H1 (cell line): Measurements from ENCODE around the gene CMYA5. TPM values are rescaled to one million over a fixed set of nuclear protein-coding genes. Genes with fewer than 3 reads are reported as not detected.

Source experiments
- CTCF ChIA-PET: fragments of 300-600 bp; sonication (Branson Sonifier 250); formaldehyde crosslinking; loops from one replicate; lab custom pipeline; 2021; ENCODE audit not compliant: partially characterized antibody; lab: Charles Lee
- POLR2A ChIA-PET: fragments of 300-600 bp; sonication (Branson Sonifier 250); formaldehyde crosslinking; loops from one replicate; lab custom pipeline; 2021; ENCODE audit warnings: inconsistent platforms; ENCODE audit not compliant: partially characterized antibody; lab: Charles Lee
- DNase-seq, 2 experiments: peaks; one replicate each; pipeline versions ENCODE4 v3.0.0 to v3.0.0-alpha.2; 2010 to 2022; ENCODE audit warnings: low spot score in 2 of 2, low read depth in 1 of 2, mixed read lengths in 1 of 2
- FAIRE-seq: peaks from 2 replicates; lab custom pipeline; 2011; peaks lifted over from hg19 to GRCh38; lab: Jason Lieb, UNC
- H2AFZ ChIP-seq: 2 replicates; pipeline ENCODE4 v1.8.1; 2012; ENCODE audit warnings: low read length, inconsistent platforms
- H2AK5ac ChIP-seq: 2 replicates; pipeline ENCODE4 v1.6.1; 2013; ENCODE audit warnings: low read depth, low read length
- H2BK120ac ChIP-seq: replicated peaks from 2 replicates; pipeline ENCODE3; 2013; ENCODE audit warnings: low read depth, low read length, inconsistent platforms
- H2BK12ac ChIP-seq: 2 replicates; pipeline ENCODE4 v1.6.1; 2013; ENCODE audit warnings: low read depth, low read length
- H2BK15ac ChIP-seq: 2 replicates; pipeline ENCODE4 v1.6.1; 2013; ENCODE audit warnings: low read length
- H2BK20ac ChIP-seq: 2 replicates; pipeline ENCODE4 v1.6.1; 2013; ENCODE audit warnings: low read length
- H2BK5ac ChIP-seq: 2 replicates; pipeline ENCODE4 v1.6.1; 2013; ENCODE audit warnings: low read depth, low read length
- H3K14ac ChIP-seq: 2 replicates; pipeline ENCODE4 v1.6.1; 2013; ENCODE audit warnings: inconsistent platforms; ENCODE audit not compliant: insufficient read length
- H3K18ac ChIP-seq: 2 replicates; pipeline ENCODE4 v1.6.1; 2013; ENCODE audit warnings: low read length; ENCODE audit errors: extremely low read depth
- H3K23ac ChIP-seq: 2 replicates; pipeline ENCODE4 v1.6.1; 2013; ENCODE audit warnings: inconsistent platforms; ENCODE audit not compliant: insufficient read length
- H3K23me2 ChIP-seq: 2 replicates; pipeline ENCODE4 v1.6.1; 2013; ENCODE audit warnings: low read depth, low read length
- H3K27ac ChIP-seq: 2 replicates; pipeline ENCODE4 v1.6.1; 2011; ENCODE audit warnings: low read depth, low read length, inconsistent platforms
- H3K27me3 ChIP-seq, 4 experiments: replicated peaks in 1 of 4; 1 replicate in 1 of 4; 2 replicates in 3 of 4; pipeline versions ENCODE4 v1.6.1 to v1.8.1; 2011 to 2013; ENCODE audit warnings: low read length in 3 of 4, mild to moderate bottlenecking in 3 of 4, inconsistent platforms in 2 of 4, mixed read lengths in 2 of 4, moderate library complexity in 1 of 4; ENCODE audit not compliant: control insufficient read depth in 3 of 4, insufficient read depth in 3 of 4; ENCODE audit errors: extremely low read depth in 1 of 4
- H3K36me3 ChIP-seq, 4 experiments: 2 replicates each; pipeline versions ENCODE4 v1.6.1 to v1.8.1; 2011 to 2013; ENCODE audit warnings: mild to moderate bottlenecking in 4 of 4, low read length in 3 of 4, moderate library complexity in 2 of 4, control low read depth in 1 of 4, inconsistent platforms in 1 of 4; ENCODE audit not compliant: insufficient read depth in 4 of 4, control insufficient read depth in 2 of 4
- H3K4ac ChIP-seq: replicated peaks from 2 replicates; pipeline ENCODE3; 2013; ENCODE audit warnings: low read length, low read depth, mixed read lengths, inconsistent platforms; ENCODE audit not compliant: insufficient read length
- H3K4me1 ChIP-seq, 4 experiments: replicated peaks in 1 of 4; 1 replicate in 1 of 4; 2 replicates in 3 of 4; pipeline versions ENCODE4 v1.6.1 to v1.8.1; 2011 to 2013; ENCODE audit warnings: low read length in 3 of 4, inconsistent platforms in 2 of 4, mixed read lengths in 1 of 4; ENCODE audit not compliant: insufficient read depth in 4 of 4, control insufficient read depth in 3 of 4
- H3K4me2 ChIP-seq, 2 experiments: 2 replicates each; pipeline versions ENCODE4 v1.6.1 to v1.8.1; 2011 to 2013; ENCODE audit warnings: low read depth in 2 of 2, low read length in 2 of 2, control low read depth in 1 of 2, inconsistent platforms in 1 of 2, mild to moderate bottlenecking in 1 of 2; ENCODE audit not compliant: insufficient read depth in 1 of 2
- H3K4me3 ChIP-seq, 4 experiments: fragments of 200-600, 300-600 bp in 1 of 4; sonication (generic), shearing (Covaris generic), sonication (Bioruptor Twin) in 1 of 4; 2 replicates each; pipeline versions ENCODE4 v1.5.1 to v1.8.1; 2011 to 2016; ENCODE audit warnings: low read length in 4 of 4, low read depth in 3 of 4, control low read depth in 2 of 4, inconsistent platforms in 2 of 4, mild to moderate bottlenecking in 2 of 4, mixed read lengths in 1 of 4, moderate library complexity in 1 of 4; ENCODE audit not compliant: insufficient read depth in 2 of 4; ENCODE audit errors: extremely low read depth in 1 of 4
- H3K56ac ChIP-seq: replicated peaks from 2 replicates; pipeline ENCODE3; 2013; ENCODE audit warnings: low read depth, mild to moderate bottlenecking, mixed read lengths, low read length, inconsistent platforms; ENCODE audit not compliant: insufficient read length
- H3K79me1 ChIP-seq: 2 replicates; pipeline ENCODE4 v1.6.1; 2013; ENCODE audit warnings: low read depth, low read length, control low read depth
- H3K79me2 ChIP-seq, 2 experiments: 2 replicates each; pipeline versions ENCODE4 v1.6.1 to v1.8.1; 2012 to 2013; ENCODE audit warnings: low read length in 2 of 2, mild to moderate bottlenecking in 2 of 2, inconsistent platforms in 1 of 2; ENCODE audit not compliant: insufficient read depth in 2 of 2, control insufficient read depth in 1 of 2
- H3K9ac ChIP-seq, 4 experiments: replicated peaks in 1 of 4; 1 replicate in 1 of 4; 2 replicates in 3 of 4; pipeline versions ENCODE4 v1.6.1 to v1.8.1; 2011 to 2013; ENCODE audit warnings: low read depth in 3 of 4, low read length in 3 of 4, control low read depth in 2 of 4, mild to moderate bottlenecking in 2 of 4, moderate library complexity in 2 of 4, inconsistent platforms in 1 of 4; ENCODE audit errors: extremely low read depth in 1 of 4
- H3K9me3 ChIP-seq, 2 experiments: 2 replicates each; pipeline versions ENCODE4 v1.6.1 to v1.8.1; 2012 to 2013; ENCODE audit warnings: mild to moderate bottlenecking in 2 of 2, moderate library complexity in 2 of 2, control low read depth in 1 of 2, inconsistent platforms in 1 of 2, low read depth in 1 of 2, low read length in 1 of 2, mixed read lengths in 1 of 2; ENCODE audit not compliant: insufficient read depth in 2 of 2
- H4K20me1 ChIP-seq, 2 experiments: replicated peaks in 1 of 2; 2 replicates each; pipeline versions ENCODE3 to v1.8.1; 2011 to 2013; ENCODE audit warnings: inconsistent platforms in 2 of 2, low read length in 2 of 2, mild to moderate bottlenecking in 1 of 2; ENCODE audit not compliant: insufficient read depth in 2 of 2, control insufficient read depth in 1 of 2
- H4K5ac ChIP-seq: 2 replicates; pipeline ENCODE4 v1.6.1; 2013; ENCODE audit warnings: low read length, low read depth, mixed read lengths, inconsistent platforms; ENCODE audit not compliant: insufficient read length
- H4K8ac ChIP-seq: 2 replicates; pipeline ENCODE4 v1.8.0; 2013; ENCODE audit warnings: mild to moderate bottlenecking, moderate library complexity, low read length, inconsistent platforms; ENCODE audit not compliant: insufficient read depth; ENCODE audit errors: extremely low read depth
- H4K91ac ChIP-seq: replicated peaks from 2 replicates; pipeline ENCODE3; 2013; ENCODE audit warnings: low read length, mixed read lengths, inconsistent platforms; ENCODE audit not compliant: insufficient read length
- BACH1 ChIP-seq: IDR thresholded peaks from 2 replicates; pipeline ENCODE4 v1.6.1; 2012; ENCODE audit warnings: low read length, improper control_type of control experiment
- BRCA1 ChIP-seq: IDR thresholded peaks from 2 replicates; pipeline ENCODE4 v1.6.1; 2012; ENCODE audit warnings: low read depth, low read length, improper control_type of control experiment
- CREB1 ChIP-seq: IDR thresholded peaks from 2 replicates; pipeline ENCODE4 v1.6.1; 2012; ENCODE audit warnings: inconsistent platforms
- EP300 ChIP-seq, 2 experiments: IDR thresholded peaks; 1 replicate in 1 of 2; 2 replicates in 1 of 2; pipeline ENCODE4 v1.6.1; 2011 to 2012; ENCODE audit warnings: low read depth in 2 of 2, low read length in 2 of 2, mild to moderate bottlenecking in 2 of 2, borderline replicate concordance in 1 of 2, inconsistent platforms in 1 of 2, moderate library complexity in 1 of 2
- GABPA ChIP-seq: IDR thresholded peaks from 2 replicates; pipeline ENCODE4 v1.6.1; 2011; ENCODE audit warnings: mild to moderate bottlenecking, low read length, moderate library complexity, borderline replicate concordance; ENCODE audit not compliant: insufficient read depth
- HDAC6 ChIP-seq: IDR thresholded peaks from one replicate; pipeline ENCODE4 v1.7.1; 2012; ENCODE audit warnings: low read depth, mild to moderate bottlenecking, inconsistent platforms, low read length, moderate library complexity
- JUN ChIP-seq: IDR thresholded peaks from 2 replicates; pipeline ENCODE4 v1.6.1; 2011; ENCODE audit warnings: low read depth, mild to moderate bottlenecking, improper control_type of control experiment, low read length
- KDM4A ChIP-seq: IDR thresholded peaks from one replicate; pipeline ENCODE4 v1.7.1; 2012; ENCODE audit warnings: low read depth, mild to moderate bottlenecking, moderate library complexity, low read length, inconsistent platforms; ENCODE audit not compliant: severe bottlenecking
- MAFK ChIP-seq: IDR thresholded peaks from 2 replicates; pipeline ENCODE4 v1.6.1; 2012; ENCODE audit warnings: low read depth, mild to moderate bottlenecking, improper control_type of control experiment, low read length
- RBBP5 ChIP-seq: IDR thresholded peaks from 2 replicates; pipeline ENCODE4 v1.7.1; 2012; ENCODE audit warnings: low read depth, mild to moderate bottlenecking, inconsistent platforms, low read length, moderate library complexity, borderline replicate concordance
- SP1 ChIP-seq: IDR thresholded peaks from 2 replicates; pipeline ENCODE4 v1.6.1; 2011; ENCODE audit warnings: low read depth, low read length
- TBP ChIP-seq: IDR thresholded peaks from 2 replicates; pipeline ENCODE4 v1.6.1; 2011; ENCODE audit warnings: low read depth, low read length, improper control_type of control experiment
- WGBS, 2 experiments: shearing (Covaris generic) in 1 of 2; methylation state at CpG; one replicate each; pipeline versions ENCODE4 v1.1.6 to v1.1.7; 2013 to 2015; ENCODE audit warnings: low lambda C conversion rate in 2 of 2, mixed read lengths in 2 of 2, inconsistent platforms in 1 of 2, low coverage in 1 of 2, missing lambda C conversion rate in 1 of 2; ENCODE audit not compliant: insufficient replicate concordance in 2 of 2, insufficient coverage in 1 of 2, insufficient read length in 1 of 2; ENCODE audit errors: extremely low coverage in 1 of 2, missing lambda C conversion rate in 1 of 2; 5-methylcytosine and 5-hydroxymethylcytosine counted together
- polyA plus RNA-seq, 7 experiments: library from polyadenylated mRNA; depleted of rRNA in 3 of 7; stranded (reverse) in 5 of 7; unstranded in 2 of 7; fragments of >200 nt in 5 of 7; fragments of 200-250 nt in 2 of 7; gene quantifications; 1 replicate in 5 of 7; 2 replicates in 1 of 7; 4 replicates in 1 of 7; pipeline versions ENCODE4 v1.2.1 to v1.2.3, GENCODE V29; 2011 to 2013; ENCODE audit warnings: missing spikeins in 2 of 7, mixed read lengths in 2 of 7
- total RNA-seq: library from RNA; stranded (reverse); fragmentation: NEBNext Ultra II Directional; extraction: Animal tissue kit (Norgen Biotek cat#: 25700); gene quantifications from 2 replicates; pipeline ENCODE4 v1.2.1, GENCODE V29; 2021
- TF ChIP-seq, protein P1 (sequence below): IDR thresholded peaks from 2 replicates; pipeline ENCODE4 v1.6.1; 2012; ENCODE audit warnings: low read length, inconsistent platforms

CMYA5 gene
- total and polyA plus RNA-seq, 2 of the 8 experiments (the other 6 are each of a cell fraction or from before 2014, with no cell fraction given) = 0.88 to 0.95 TPM

DNA sequence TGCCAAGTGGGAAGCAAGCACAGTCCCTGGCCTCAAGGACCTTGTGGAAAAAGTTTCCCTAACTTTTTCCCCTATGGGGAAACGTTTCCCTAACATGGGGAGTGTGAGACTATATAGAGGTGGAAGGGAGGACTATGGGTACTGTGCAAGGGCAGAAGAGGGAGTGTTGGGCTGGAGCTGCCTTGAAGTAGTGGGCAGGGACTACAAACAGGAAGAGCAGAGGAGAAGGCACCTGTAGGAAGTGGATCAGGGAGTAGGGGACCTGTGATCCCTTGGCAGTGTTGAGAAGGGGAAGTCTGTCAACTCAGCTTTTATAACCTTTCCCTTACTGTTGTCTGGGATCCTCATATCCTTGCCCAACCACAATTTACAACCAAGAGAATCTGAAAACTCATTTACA is 1.4 kb downstream of the CMYA5 start:
- Histone ChIP-seq H3K27ac (no peak overlapping the region), H4K5ac (no peak overlapping the region), H2AK5ac (no peak overlapping the region), H3K9ac (no peak overlapping the region), H3K9me3 (no peaks in the 10 kb centered on the region; a peak in 1 of 4 replicates), H4K91ac (no peak overlapping the region), H3K23ac (no peak overlapping the region), H3K4me1 (peaks cover 0 to 7% (median 1%) of the 10 kb centered on the region in 4 experiments; a peak in 3 of 7 replicates), H2BK20ac (no peak overlapping the region), H2AFZ (no peak overlapping the region), H3K79me1 (no peaks in the 10 kb centered on the region), H4K8ac (no peak overlapping the region), H2BK120ac (no peak overlapping the region), H3K27me3 (no peaks in the 10 kb centered on the region; a peak in 1 of 7 replicates), H3K56ac (no peak overlapping the region), H3K4ac (peak overlapping the region; percentile 27), H2BK5ac (no peak overlapping the region), H3K79me2 (no peaks in the 10 kb centered on the region), H3K4me3 (no peak overlapping the region), H2BK12ac (no peak overlapping the region), H4K20me1 (no peaks in the 10 kb centered on the region), H2BK15ac (no peak overlapping the region), H3K14ac (no peak overlapping the region), H3K23me2 (peaks cover 9% of the 10 kb centered on the region; the same call in 1 of the 2 replicates), H3K36me3 (no peaks in the 10 kb centered on the region; a peak in 1 of 8 replicates), H3K18ac (no peak overlapping the region), H3K4me2 (peak overlapping the region in 1 of 2 experiments; percentile 76; a peak in 1 of 4 replicates)
- 73% methylated on average over 1 of the region's 1 CpG; no CpG with 5 or more reads in 1 of the 2 experiments for WGBS, 2 experiments
- ChIA-PET POLR2A (interaction anchor here (0.6 kb wide), 1 partner anchor 140 kb away, joined by 4 read pairs; no protein-coding TSS in a partner anchor), CTCF (interaction anchor here (0.5 to 7.8 kb wide), 5 partner anchors 13 to 207 kb away, joined by 3 to 45 read pairs (median 4); no protein-coding TSS in a partner anchor)
- DNase-seq (no peak), FAIRE-seq (no peak)
- TF ChIP-seq HDAC6 (no peak), EP300 (IDR thresholded peaks at IDR 0.05; ENCODE audit: borderline replicate concordance in 1 of 2, low read depth in 2 of 2, low read length in 2 of 2) (no peak), MAFK (no peak), JUN (no peak), BACH1 (no peak), BRCA1 (no peak), TBP (no peak), KDM4A (no peak), GABPA (no peak), SP1 (no peak), CREB1 (no peak), RBBP5 (no peak)
- TF ChIP-seq, protein P1, sequence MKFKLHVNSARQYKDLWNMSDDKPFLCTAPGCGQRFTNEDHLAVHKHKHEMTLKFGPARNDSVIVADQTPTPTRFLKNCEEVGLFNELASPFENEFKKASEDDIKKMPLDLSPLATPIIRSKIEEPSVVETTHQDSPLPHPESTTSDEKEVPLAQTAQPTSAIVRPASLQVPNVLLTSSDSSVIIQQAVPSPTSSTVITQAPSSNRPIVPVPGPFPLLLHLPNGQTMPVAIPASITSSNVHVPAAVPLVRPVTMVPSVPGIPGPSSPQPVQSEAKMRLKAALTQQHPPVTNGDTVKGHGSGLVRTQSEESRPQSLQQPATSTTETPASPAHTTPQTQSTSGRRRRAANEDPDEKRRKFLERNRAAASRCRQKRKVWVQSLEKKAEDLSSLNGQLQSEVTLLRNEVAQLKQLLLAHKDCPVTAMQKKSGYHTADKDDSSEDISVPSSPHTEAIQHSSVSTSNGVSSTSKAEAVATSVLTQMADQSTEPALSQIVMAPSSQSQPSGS = no peak
